Measurements from ENCODE around the gene CASZ1.

The CASZ1 gene

DNA sequence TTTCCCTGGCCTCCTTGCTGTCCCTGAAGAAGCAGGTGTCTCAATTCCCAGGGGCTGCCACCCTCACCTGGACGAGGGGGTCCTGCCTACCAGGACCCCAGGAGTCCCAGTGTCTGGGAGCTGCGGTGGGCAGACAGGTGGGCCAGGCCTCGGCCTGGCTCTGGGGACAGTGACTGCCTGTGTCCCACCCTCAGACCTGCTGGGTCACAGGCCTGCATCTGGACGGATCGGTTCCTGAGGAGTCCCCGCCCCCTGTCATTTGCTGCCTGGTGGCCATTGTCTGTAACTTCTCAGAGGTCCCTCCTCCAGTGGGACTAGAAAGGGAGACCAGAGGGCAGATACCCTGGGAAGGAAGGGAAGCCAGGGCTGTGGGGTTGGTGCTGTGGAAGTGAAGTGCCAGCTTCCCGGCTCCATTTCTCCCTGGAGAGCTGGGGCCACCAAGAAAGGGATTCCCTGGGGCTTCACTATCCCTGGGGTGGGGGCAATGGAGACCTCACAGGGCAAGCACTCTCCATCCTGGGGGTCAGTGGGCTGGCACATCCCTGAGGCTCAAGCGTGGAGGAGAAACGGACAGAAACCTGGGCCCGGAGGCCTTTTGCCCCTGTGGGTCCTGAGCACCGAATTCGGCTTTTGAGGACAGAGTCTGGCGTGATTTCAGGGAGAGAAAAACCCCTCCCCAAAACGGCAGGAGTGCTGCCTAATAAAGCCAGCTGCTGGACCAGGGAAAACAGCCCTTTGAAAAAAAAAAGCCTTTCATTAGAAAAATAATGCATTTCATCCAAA lies 164.4 kb downstream of the CASZ1 start:
- DNase-seq, result no peak

DNA sequence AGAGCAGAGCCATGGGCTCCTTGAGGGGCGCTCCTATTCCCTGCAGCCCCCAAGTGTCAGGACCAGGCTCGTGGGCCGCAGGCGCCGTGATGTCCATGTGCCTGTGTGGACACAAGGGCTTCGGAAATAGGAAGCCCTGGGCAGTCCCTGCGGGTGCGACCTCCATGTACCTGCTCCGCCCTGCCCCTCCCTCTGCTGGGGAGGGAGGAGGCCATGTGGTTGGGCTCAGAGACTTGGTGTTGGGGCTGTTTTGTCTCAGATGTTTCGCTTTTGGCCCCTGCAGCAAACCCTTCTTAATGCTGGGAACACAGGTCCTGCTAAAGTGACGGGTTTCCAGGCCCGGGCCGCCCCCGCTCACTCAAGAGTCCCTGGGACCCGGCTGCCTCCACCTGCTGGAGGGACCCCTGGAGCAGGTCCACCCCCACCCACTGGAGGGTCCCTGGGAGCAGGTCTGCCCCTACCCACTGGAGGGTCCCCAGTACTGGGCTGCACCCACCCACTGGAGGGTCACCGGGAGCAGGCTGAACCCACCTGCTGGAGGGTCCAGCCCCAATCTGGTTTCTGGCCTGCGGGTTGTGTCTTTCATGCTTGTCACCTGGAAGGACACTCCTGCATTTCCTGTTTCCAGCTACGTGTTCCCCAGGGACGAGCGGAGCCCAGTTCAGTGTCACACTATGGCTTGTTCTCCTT lies 165.2 kb downstream of the CASZ1 start:
- DNase-seq, result no peak

DNA sequence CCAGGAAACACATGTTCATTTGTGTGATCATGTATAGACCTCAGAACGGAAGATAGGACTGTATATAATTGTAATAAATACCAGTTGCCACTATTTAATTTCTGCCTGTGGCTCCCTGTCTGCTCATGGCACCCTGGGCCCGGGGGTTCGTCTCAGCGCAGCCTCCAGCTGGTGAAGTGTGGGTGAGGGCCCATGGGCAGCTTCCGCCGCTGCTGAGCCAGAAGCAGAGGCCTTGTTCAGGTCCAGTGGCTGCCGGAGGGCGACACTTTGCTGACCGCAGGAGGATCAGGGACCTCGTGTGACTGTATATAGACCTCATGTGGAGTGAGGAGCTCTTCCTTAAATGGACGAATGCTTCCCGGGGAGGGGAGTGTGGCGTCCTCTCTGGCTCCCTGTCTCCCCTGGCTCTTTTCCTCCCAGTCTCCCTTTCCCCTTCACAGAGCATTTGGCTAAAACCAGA lies 165.8 kb downstream of the CASZ1 start:
- no peak for DNase-seq

DNA sequence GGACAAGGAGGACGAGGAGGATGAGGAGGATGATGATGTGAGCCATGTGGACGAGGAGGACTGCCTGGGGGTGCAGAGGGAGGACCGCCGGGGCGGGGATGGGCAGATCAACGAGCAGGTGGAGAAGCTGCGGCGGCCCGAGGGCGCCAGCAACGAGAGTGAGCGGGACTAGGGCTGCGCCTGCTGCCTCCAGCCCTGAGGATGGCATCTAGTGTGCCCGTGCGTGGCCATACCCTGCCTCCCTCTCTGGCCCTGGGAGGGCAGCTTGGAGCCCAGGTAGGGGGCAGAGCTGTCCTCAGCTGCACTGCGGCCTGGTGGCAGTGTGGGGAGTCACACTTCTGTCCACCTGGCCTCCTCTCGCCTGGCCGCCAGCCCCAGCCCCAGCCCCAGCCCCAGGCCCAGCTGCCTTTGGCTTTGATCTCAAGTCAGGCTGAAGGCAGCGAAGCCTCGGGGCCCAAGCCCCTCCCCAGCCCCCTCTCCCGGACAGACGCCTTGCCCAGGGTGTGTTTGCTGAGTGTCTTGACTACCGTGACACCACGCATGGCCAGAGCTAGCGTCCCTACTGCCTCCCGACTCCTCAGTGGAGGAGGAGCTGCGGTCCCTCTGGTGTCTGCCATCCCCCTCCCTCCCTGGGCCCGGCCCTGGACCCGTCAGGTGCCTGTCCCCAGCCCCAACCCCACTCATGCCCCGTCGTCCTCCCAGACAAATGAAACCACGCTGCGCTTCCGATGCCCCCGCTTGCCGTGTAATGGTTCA lies 166.5 kb downstream of the CASZ1 start:
- no peak for DNase-seq

DNA sequence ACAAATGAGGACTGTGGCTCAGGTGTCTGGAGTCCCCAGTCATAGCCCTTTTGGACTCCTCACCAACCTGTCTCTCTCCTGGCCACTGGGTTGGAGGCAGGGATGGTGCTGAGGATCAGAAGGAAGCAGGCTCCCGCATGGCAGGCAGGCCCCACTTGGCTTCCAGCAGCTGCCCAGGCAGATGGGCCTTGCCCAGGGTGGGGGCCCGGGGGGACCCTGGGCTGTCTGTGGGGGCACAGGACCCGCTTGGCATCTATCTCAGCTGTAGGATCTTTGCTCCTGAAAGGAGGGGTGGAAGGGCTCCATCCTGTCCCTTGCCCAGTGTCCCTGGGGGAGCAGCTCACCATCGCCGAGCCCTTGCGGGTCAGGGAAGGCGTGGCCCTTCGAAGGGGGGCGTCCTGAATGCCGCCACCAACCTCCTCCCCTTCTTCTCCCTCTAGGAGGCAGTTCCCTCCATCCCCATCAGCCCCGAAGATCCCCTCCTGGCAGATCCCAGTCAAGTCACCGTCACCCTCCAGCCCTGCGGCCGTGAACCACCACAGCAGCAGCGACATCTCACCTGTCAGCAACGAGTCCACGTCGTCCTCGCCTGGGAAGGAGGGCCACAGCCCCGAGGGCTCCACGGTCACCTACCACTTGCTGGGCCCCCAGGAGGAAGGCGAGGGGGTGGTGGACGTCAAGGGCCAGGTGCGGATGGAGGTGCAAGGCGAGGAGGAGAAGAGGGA lies 167.2 kb downstream of the CASZ1 start:
- DNase-seq, result no peak

DNA sequence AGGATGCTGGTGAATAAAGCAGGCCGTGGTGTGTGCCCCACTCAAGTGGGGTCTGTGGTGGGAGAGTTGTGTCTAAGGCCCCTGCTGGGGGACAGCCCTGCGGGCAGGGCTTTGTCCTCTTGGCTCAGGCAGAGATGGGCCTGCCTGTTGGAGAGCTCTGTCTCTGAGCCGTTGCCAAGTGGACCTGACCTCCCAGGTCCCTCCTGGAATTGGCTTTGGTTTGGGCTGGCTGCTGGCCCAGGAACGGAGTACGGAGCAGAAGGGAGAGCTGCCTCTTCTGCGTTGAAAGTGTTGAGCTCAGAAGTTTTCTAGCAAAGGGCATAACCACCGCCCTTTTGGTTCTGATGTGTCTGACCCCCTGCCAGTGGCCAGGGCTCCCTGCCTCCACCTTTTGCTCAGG lies 167.8 kb downstream of the CASZ1 start:
- DNase-seq, result no peak

DNA sequence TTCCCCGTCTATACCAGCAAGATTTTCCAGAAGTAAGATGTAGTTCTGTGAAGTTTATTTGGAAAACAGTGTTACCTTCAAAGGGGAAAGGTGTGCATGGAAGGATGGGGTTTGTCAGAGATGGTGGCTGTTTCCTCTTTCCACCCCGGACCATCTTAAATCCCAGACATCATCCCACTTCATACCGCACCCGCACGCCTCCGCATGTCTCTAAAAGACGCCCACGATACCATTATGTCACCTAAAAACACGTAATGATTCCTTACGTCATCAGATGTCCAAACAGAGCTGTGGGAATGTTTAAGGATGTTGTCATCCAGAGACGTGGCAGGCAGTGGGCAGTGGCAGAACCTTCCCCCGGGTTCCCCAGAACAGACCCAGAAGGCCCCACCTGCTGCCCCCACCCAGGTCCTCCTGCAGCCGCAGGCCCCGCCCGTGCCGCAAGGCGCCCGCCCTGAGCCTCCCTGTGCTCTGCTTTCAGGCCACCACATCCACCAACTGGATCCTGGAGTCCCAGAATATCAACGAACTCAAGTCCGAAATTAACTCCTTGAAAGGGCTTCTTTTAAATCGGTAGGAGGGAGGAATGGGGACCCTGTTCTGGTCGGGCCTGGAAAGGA lies 169.5 kb downstream of the CASZ1 start:
- DNase-seq, result no peak

DNA sequence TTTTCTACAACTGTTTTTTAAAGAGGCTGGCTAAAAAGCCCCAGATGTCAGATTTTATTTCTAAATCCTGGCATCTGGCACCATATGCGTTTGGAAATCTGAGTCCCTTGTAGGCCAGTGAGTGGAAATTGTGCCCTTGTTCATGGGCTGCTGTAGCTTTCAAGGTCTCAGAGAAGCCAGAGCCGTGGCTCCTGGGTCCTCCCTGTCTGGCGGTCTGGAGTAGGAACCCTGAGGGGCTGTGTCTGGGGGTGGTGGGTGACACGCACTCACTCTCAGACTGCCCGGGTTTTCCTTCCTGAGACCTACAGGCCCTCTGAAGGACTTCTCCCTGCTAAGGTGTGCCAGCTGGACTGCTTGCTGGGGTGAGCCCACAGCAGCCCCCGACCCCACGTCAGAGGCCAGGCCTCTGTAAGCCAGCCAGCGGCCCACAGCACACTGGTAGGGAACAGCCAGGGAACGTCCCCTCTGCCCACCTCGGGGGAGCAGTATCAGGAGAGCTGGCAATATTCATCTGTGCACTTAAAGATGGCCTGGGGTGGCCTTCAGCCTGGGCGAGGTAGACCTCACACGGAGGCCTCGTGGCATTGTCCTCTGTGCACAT lies 170.2 kb downstream of the CASZ1 start:
- DNase-seq, result no peak

DNA sequence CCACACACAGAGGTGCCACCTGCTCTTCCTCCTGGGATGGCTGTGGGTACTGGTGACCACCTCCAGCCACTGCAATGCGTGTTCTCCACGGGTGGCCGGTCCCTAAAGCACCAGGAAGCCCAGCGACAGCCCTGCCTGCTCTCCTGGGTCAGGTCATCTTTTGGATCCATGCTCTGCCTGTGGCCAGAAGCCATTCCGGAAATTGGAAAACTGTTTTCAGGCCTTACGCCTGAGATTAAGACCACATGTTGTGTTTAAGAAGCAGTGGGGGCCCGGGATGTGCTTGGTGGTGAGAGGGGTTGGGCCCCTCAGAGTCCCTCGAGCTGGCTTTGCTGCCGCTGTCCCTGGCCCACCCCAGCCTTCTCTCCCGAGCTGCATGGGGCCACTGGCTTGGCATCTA lies 170.9 kb downstream of the CASZ1 start:
- DNase-seq, result no peak

DNA sequence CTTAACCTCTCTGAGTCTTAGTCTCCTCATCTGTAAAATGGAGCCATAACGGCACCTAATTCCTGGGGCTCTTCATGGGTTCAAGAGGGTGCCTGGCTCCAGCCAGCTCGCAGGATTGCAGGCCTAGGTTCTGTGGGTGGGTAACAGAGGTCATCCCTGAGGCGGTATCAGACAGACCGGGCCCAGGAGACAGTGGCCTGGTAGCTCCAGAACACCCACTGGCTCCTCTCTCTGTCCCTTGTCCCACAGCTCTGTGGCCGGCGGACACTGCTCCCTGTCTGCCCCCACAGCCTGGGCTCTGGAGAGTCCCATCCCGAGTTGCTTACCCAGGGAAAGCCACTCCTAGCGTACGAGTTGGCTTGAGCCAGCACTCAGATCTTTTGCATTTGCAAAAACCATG lies 171.4 kb downstream of the CASZ1 start:
- no peak for DNase-seq

DNA sequence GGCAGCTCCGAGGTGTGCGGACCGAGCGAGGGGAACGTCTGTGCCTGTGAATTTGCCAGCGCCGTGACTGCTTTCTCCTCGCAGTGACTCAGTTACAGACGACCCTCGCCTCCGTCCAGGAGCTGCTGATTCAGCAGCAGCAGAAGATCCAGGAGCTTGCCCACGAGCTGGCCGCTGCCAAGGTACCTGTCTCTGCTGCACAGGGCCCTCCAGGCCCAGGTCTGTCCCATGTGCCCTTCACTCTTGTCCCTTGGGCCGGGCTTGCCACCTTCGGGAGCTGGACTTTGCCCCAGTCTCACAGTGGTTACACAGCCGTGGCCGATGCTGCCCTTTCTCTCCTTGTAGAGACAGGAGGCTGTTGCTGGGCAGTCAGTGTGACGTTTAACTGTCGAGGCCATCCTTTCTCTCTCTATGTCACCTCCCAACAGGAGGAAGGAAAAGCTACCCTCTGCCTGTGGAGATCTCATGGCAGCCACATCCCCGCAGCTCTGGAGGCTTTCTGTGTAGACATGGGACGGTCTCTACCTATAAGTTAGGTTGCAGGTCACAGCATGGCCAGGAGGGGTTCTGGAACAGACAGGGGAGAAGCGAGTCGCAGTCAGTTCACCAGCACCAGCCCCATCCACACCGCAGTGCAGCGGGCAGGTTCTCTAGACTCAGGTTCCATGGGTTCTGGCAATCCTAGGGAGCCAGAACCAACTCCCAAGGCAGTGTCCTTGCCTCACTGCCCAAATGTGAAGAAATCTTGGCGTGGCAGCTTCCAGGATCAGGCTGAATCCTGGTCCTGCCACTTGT lies 172.0 kb downstream of the CASZ1 start:
- DNase-seq, result no peak

DNA sequence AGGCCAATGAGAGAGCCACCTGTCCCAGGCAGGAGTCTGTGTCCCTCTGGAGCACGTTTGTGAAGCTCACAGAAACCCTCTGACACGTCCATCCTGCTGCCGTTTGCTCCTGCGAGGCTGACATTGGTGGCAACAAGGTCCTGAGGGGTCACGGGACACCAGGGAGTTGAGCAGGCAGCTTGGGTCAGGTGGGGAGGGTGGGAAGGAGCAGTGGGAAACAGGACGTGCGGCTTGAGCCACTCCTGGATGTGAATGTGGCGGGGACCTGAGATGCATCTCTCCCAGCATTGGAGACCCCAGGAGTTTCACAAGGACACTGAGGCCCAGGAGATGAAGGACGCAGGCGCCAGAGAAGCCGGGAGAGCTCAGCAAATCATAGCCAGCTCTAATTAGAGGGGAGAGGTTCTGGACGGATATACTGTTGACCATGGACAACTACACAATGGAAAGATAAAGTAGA lies 172.7 kb downstream of the CASZ1 start:
- no peak for DNase-seq

DNA sequence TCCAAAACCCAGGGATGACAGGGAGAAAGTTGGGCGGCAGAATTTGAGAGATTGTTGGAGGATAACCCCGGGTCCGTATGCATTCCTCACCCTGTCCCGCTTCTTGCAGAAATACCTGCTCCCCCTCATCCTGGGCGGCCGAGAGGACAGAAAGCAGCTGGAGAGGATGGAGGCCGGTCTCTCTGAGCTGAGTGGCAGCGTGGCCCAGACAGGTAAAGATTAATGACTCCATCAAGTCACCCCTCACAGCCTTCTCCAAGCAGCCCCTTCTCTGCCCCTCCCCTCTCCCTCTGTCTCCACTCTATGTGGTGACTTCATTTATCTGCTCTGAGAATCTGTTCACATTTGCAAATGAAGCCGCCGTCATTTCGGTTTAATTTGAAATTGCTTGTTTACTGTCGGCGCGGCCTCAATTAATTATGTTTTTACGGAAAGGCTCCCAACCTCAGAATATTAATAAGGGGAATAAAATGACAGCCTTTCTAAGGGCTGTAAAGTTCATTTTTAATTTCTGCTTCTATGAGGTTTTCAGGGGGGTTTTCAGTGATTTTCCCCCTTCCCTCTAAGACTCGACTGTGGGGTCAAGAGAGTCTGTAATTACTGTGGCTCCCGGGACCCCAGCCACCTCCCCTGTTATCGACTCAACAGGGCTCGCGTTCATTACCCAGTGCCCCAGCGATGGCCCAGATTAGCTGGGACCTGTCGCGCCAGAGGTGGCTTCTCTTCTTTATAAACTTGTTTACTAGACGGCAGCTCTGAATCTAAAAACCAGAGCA lies 173.3 kb downstream of the CASZ1 start:
- DNase-seq, result no peak

DNA sequence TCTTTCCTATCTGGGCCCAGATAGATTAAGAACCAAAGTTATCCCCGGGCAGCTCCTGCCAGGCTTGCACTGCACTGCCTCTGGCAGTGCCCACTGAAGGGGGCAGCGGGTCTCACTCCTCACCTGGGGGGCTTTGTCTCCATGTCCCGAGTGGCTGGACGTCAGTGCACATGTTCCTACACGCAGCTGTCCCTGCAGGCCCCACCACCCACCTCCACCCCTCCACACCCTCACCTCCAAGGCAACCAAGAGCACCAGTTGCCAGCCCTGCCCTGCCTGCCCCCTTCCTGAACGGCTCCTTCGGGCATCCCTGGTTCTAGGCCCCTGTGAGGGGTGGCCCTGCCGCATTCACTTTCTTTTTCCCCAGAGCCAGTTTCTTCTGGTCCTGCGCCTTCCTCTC lies 174.5 kb downstream of the CASZ1 start:
- no peak for DNase-seq

DNA sequence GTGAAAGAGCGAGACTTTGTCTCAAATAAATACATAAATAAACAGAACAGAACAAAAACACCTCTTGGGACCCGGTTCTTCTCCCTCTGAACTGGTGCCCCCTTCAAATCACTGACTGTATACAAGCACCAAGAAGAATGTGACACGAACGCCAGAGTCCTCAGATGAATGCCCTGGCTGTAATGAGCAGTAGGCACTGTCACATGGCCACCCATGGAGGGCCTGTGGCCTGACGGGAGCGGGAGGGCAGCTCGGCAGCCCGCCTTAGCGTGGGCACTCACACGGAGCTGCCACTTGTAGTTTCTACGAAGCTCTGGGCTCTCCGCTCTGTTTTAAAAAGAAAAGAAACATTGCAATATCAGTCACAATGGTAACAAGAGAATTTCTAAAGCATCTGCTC lies 175.7 kb downstream of the CASZ1 start:
- no peak for DNase-seq

DNA sequence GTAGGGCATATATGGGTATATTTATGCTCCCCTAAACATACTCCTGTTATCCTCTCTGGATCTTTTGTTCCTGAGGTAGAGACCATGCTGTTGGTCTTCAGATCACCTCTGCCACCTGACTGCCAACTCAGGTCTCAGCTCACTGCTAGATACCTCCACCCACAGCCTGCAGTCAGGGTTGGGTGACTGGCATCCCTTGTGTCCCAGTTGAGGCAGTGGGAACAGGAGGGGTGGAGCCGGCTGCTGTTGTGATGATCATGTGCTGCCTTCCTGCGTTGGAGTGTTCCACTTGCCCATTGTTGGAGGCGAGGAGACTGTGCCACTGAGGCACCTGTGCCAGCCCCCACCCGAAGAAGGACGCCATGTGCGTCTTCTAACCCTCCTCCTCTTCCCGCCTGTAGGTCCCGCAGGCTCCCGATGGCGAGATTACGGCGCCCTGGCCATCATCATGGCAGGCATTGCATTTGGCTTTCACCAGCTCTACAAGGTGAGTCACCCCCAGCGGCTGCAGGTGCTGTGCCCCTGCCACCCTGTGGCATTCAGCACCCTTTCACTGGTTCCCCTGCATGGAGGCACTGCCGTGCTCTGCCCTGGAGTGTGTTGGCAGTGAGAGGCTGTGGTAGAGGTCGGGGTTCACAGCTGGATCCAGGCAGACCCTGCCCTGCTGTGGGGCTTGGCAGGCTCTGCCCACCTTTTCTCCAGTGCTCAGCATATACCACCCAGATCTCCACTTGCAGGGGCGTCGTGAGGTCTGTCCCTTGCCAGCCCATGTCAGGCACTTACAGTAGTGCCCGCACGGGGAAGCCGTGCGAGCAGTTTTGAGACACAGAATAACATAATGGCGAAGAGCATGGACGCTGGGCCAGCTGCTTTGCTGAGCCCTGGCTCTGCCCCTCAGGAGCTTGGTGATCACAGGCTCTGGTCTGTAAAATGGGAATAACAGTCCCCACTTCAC lies 178.2 kb downstream of the CASZ1 start:
- DNase-seq, result no peak

DNA sequence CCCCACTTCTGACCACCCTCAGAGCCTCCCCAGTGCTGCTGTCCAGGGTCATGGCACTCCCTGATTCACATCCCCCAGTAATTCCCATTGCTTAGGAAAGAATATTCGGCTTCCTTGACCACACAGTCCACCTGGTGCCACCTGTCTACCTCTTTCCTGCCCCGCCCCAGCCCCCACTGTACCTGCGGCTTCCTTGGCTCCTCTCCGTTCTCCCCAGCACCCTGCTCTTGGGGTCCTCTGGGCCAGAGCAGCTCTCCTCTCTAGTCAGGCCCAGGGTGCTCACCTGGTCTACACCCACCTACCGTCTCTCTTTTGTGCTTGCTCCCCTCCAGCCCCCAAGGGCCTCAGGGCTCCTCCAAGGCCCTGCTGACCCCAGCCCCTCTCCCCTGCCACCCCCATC lies 179.1 kb downstream of the CASZ1 start:
- no peak for DNase-seq

DNA sequence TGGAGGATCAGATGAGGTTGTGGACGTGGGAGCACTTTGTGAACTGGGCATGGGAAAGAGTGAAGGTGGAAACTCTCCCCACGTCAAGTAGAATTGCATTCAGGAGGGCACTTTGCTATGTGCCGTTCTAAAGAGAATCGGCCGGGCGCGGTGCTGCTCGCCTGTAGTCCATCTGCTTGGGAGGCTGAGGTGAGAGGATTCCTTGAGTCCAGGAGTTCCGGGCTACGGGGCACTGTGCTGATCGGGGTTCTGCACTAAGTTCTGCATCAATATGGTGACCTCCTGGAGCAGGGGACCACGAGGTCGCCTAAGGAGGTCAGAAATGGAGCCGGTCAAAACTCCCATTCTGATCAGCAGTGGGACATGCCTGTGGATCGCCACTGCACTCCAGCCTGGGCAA lies 179.8 kb downstream of the CASZ1 start:
- no peak for DNase-seq

Measured in HCEC 1CT (cell line).